K562 (cell line): Measurements from ENCODE around the gene MS4A5.

Experiments used
- CREM ChIP-seq: IDR thresholded peaks from 2 replicates; pipeline ENCODE4 v1.6.1; 2014; ENCODE audit warnings: antibody characterized with exemption, low read depth
- LEF1 ChIP-seq: fragments of 450-650 bp; IDR thresholded peaks from 2 replicates; pipeline ENCODE4 v1.6.1; 2016; ENCODE audit warnings: mild to moderate bottlenecking

DNA sequence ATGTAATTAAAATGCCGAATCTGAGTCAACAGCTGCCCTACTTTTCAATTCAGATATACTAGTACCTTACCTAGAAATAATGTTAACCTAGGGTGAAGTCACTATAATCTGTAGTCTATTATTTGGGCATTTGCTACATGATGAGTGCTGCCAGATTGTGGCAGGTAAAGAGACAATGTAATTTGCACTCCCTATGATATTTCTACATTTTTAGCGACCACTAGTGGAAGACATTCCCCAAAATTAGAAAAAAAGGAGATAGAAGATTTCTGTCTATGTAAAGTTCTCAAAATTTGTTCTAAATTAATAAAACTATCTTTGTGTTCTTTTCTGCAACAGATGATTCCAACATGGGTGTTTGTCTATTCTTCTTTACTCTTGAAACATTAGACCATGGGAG, 40.4 kb downstream of the MS4A5 start:
- TF ChIP-seq LEF1, result no peak
- no peak for TF ChIP-seq CREM
